GM18498 (cell line): Measurements from ENCODE around the gene ANGPTL4.
"Not testable (repeated sequence)": the region's sequence is repeated elsewhere in the genome, so short reads cannot be mapped to it uniquely, and the experiment has no call there.

Experiments used
- ATAC-seq: cut with Tn5 transposase; IDR thresholded peaks from one replicate; pipeline ENCODE4 v1.9.1; 2021; ENCODE audit warnings: mild to moderate bottlenecking, moderate library complexity; ENCODE audit not compliant: unreplicated experiment

ANGPTL4 gene

GRCh38 chr19:8360196-8360595 lies 3.8 kb upstream of the ANGPTL4 start:
- ATAC-seq, result no peak

GRCh38 chr19:8361921-8362793 lies 1.8 kb upstream of the ANGPTL4 start:
- no peak for ATAC-seq

DNA sequence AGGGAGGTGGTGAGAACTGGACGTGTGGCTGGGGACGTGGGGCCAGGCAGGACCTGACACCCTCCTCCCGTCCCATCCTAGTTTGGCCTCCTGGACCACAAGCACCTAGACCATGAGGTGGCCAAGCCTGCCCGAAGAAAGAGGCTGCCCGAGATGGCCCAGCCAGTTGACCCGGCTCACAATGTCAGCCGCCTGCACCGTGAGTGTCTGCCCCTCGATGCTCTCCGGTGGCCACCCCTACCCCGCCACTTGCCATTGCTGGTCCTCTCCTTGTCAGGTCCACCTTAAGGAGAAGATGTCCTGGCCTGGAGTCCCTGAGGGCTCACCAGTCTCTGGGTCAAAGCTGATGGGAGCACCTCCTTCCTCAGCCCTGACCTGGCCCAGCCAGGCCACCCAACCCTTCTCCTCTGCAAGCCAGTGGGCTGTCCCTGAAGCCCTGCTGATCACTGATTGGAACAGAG lies 2.2 kb downstream of the ANGPTL4 start:
- ATAC-seq, result no peak

DNA sequence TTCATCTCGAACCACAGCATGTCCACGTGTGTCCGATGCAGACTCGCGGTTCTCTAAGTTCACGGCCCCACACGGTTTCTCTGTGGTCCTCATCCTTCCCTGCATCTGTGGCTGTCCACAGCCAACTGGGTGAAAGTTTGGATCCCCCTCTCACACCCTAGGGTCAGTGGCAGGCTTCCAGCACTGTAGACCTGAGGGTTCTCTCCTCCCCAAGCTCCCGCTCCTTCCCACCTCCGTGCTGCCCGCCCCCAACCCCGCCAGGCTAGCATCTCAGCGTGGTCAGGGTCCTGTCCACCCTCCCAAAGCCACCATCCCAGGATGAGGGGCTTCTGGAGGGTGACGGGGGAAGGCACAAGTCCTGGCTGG lies 3.0 kb downstream of the ANGPTL4 start:
- no peak for ATAC-seq

GRCh38 chr19:8367327-8368001 lies 3.5 kb downstream of the ANGPTL4 start:
- ATAC-seq, result no peak

GRCh38 chr19:8370176-8371010 lies 6.4 kb downstream of the ANGPTL4 start:
- ATAC-seq, result no peak

- no peak for ATAC-seq
Observed at GRCh38 chr19:8371011-8371804, 7.3 kb downstream of the ANGPTL4 start.

- no peak for ATAC-seq
Observed at GRCh38 chr19:8373867-8374813, 10.2 kb downstream of the ANGPTL4 start.

- not testable (repeated sequence) for ATAC-seq
Observed at GRCh38 chr19:8375766-8376165, 11.8 kb downstream of the ANGPTL4 start.

DNA sequence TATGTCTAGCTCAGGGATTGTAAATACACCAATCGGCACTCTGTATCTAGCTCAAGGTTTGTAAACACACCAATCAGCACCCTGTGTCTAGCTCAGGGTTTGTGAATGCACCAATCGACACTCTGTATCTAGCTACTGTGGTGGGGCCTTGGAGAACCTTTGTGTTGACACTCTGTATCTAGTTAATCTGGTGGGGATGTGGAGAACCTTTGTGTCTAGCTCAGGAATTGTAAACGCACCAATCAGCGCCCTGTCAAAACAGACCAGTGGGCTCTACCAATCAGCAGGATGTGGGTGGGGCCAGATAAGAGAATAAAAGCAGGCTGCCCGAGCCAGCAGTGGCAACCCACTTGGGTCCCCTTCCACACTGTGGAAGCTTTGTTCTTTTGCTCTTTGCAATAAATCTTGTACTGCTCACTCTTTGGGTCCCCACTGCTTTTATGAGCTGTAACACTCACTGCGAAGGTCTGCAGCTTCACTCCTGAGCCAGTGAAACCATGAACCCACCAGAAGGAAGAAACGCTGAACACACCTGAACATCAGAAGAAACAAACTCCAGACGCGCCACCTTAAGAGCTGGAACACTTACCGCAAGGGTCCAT lies 12.5 kb downstream of the ANGPTL4 start:
- not testable (repeated sequence) for ATAC-seq

GRCh38 chr19:8377598-8377997 lies 13.6 kb downstream of the ANGPTL4 start:
- no peak for ATAC-seq

GRCh38 chr19:8379156-8379891 lies 15.4 kb downstream of the ANGPTL4 start:
- not testable (repeated sequence) for ATAC-seq

GRCh38 chr19:8384569-8384968 lies 20.6 kb downstream of the ANGPTL4 start:
- not testable (repeated sequence) for ATAC-seq

DNA sequence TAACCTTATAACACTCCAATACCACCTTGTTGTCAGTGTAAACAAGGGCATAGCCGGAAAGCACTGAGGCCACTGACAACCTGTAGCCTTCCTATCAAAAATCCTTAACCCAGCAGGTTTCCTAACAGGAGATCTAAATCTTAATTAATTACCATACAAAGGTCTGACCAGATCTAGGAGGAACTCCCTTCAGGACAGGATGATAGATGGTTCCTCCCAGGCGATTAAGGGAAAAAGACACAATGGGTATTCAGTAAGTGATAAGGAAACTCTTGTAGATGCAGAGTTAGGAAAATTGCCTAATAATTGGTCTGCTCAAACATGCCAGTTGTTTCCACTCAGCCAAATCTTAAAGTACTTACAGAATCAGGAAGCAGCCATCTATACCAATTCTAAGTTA lies 21.1 kb downstream of the ANGPTL4 start:
- not testable (repeated sequence) for ATAC-seq

- ATAC-seq, result not testable (repeated sequence)
Observed at GRCh38 chr19:8385566-8385965, 21.6 kb downstream of the ANGPTL4 start.

DNA sequence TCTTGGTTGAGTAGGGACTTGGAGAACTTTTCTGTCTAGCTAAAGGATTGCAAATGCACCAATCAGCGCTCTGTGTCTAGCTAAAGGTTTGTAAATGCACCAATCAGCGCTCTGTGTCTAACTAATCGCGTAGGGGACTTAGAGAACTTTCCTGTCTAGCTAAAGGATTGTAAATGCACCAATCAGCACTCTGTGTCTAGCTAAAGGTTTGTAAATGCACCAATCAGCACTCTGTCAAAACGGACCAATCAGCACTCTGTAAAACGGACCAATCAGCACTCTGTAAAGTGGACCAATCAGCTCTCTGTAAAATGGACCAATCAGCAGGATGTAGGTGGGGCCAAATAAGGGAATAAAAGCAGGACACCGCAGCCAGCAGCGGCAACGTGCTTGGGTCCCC lies 22.5 kb downstream of the ANGPTL4 start:
- not testable (repeated sequence) for ATAC-seq

- ATAC-seq, result no peak
Observed at GRCh38 chr19:8386990-8387389, 23.0 kb downstream of the ANGPTL4 start.
